Stimulated activated CD8-positive, alpha-beta memory T cell treated with anti-CD3 and anti-CD28 coated beads, Interleukin-12 subunit alpha, Interleukin-12 subunit beta, amount 100 ng/mL, for 1 hour (primary cell): ENCODE measurements around the gene SPATA13.
"Not testable (repeated sequence)": the region's sequence is repeated elsewhere in the genome, so short reads cannot be mapped to it uniquely, and the experiment has no call there.

Experiments
- DNase-seq: peaks from one replicate; pipeline ENCODE4 v3.0.0-alpha.2; 2020; ENCODE audit warnings: low read depth

Gene SPATA13

GRCh38 chr13:24280720-24281119, 120.2 kb downstream of the SPATA13 start:
- DNase-seq = no peak

DNA sequence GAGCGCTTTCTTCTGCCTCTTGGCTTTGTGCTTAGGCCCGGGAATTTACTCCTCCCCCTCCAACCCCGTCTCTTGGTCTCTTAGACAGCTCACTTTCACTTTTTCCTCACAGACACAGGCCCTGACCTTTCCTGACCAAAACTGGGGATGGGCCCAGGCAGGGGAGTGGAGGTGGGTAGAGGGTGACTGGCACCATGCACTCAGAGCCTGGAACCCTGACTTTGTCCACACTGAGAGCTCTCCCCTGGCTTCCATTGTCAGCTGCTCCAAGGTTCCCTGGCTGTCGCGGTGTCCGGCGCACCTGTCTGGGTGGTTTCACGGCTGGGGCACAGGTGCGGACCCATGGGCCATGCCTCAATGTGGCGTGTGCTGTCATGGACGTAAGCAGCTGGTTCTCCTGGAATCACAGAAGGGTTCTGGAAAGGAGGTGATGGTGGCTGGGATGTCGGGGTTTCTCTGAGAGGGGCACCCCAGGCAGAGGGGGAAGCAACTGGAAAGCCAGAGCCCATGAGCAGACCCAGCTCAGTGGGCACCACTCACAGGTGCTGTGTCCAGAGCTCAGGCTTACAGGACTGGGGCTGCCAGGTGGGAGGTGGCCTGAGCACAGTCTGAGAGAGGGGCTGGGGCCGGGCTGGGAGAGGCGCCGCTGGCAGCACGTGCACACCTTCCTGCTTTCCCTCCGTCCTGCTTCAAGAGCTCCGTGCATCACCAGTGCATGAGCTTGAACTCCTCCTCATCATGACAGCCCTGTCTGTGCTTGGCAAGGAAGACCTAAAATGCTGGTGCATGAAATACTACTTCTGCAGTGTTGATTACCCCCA, 120.9 kb downstream of the SPATA13 start:
- no peak for DNase-seq

- no peak for DNase-seq
These were observed 121.7 kb downstream of the SPATA13 start for GRCh38 chr13:24282256-24282655.

DNA sequence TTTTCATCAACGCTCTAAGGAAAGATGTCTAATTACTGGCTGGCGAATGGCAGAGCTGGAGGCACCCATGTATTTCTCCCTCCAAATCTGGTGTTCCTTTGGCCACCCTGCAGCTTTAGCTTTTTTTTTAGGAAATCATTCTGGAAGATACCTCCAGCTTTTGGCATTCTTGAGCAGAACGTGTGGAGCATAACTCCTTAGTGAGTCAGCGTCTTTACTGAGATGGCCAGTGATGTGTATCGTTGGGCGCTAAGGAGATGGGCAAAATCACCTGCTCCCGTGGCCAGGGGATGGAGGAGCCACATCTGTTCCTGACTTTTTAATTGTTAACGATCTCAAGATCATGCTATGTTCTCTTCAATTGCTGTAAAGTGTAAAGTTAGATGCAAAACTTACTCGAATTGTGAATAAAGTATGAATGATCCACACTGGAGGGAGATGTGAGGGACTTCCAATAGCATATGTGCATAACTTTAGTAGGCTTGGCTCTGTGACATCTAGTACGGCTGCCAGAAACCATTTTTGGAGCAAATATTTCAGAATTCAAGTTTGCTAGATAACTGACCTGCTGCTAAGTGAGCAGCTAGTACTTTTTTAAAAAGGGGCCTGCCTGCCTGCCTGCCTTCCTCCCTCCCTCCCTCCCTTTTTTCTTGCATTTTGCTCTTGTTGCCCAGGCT, 124.5 kb downstream of the SPATA13 start:
- no peak for DNase-seq

- no peak for DNase-seq
These were observed 126.1 kb downstream of the SPATA13 start for GRCh38 chr13:24286624-24287023.

GRCh38 chr13:24287748-24288287, 127.3 kb downstream of the SPATA13 start:
- DNase-seq = no peak

DNA sequence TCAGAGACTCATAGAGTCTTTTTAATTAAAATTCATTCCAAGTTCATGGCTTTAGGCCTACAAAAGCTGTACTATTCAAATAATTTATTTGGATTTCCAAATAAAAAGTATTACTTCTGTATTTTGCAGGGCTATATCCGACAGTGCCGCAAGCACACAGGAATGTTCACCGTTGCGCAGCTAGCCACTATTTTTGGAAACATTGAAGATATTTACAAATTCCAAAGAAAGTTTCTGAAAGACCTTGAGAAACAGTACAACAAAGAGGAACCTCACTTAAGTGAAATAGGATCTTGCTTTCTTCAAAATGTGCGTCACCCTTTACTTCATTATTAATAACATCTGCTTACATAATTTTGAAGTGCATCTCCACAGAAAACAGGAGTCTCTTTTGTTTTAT, 128.3 kb downstream of the SPATA13 start:
- no peak for DNase-seq

DNA sequence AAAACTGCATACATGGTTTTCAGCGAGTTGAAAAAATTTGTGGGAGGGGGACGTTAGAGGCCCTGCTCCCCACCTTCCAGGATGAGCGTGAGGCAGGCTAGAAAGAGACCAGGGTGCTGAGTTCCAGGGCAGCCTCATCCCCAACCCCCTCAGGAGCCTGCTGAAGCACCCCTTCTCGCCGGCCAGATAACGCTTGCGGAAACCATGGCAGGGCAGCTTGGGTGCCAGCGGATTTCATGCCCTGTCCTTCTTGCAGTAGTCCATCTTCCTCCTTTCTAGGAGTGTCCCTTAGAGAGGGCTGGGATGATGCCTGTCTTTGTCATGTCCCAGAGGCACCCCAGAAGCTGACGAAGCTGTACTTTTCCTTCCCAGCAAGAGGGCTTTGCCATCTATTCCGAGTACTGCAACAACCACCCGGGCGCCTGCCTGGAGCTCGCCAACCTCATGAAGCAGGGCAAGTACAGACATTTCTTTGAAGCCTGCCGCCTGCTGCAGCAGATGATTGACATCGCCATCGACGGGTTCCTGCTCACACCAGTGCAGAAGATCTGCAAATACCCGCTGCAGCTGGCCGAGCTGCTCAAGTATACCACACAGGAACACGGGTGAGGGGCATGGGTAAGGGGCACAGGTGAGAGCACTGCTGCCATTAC, 129.9 kb downstream of the SPATA13 start:
- DNase-seq = no peak

DNA sequence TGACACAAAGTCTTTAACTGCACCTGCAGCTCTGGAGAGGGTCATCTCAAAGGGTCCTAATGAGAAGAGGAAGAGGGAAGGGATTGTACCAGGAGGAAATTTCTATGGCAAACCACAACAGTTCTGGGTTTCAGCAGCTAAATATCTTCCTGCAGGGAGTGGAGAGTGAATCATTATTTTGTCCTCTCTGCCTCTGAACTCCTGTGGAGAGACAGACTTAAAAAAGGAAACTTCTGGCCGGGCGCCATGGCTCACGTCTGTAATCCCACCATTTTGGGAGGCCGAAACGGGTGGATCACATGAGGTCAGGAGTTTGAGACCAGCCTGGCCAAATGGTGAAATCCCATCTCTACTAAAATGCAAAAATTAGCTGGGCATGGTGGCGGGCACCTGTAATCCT, 132.0 kb downstream of the SPATA13 start:
- no peak for DNase-seq

- DNase-seq = no peak
These were observed 133.2 kb downstream of the SPATA13 start for GRCh38 chr13:24293746-24294145.

DNA sequence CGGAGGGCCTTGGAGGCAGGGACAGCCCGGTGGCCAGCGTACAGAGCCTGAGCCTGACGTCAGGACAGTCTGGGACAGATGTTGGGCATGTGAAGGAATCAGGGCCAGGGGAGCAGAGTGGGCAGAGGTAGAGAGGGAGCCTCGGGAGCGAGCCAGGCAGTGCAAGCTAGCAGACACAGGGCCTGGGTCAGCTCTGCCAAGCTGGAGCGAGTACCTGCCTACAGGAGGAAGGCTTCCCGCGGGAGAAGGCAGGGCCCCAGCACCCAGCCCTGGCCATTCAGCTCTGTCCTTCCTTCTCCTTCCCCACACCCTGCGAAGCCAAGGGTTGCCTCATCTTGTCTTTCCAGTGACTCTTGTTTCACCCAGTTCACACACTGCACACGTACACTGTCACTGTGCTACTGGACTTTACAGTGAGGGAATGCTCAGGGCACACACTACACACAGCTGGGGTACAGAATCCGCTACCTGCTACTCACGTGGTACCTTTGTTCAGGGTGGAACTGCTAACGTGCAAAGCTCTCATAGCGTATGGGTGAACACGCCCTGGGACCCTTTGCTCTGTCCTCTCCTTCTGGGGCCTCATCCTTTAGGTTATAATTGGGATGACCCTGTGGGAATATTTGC, 139.1 kb downstream of the SPATA13 start:
- DNase-seq = no peak

GRCh38 chr13:24301434-24301833, 140.9 kb downstream of the SPATA13 start:
- no peak for DNase-seq

DNA sequence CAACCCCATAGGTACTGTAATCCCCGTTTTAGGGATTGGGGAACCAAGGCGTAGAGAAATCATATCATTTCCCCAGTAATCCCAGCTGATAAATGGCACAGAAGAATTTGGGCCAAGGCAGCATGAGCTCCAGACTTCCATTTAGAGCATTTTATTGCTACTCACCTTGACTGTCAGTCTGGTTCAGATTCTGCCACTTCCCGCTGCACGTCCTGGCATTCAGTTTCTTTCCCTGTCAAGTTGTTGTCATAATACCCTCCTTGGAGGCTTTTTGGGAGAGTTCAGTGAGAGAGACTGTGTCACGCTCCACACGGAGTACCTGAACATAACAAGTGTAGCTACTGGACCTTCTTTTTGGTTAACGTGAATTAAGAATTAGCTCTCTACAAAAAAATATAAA, 141.4 kb downstream of the SPATA13 start:
- DNase-seq = no peak

DNA sequence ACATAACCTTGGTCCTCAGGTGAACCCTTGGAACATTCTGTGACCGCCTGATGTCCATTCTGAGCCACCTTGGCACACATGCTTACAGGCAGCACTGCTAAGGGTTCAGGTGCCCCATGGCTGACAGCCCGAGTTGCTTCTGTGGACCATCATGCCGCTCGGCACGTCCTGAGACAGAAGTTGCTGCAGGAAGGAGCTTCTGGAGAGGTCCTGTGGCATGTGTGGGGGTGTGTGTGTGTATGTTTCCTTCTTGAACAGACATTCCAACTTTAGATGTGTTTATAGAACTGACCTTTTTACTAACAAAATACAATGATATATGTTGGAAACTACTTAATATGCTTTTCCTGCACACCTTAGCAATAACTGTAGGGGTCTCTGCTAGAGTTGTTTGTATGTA, 144.1 kb downstream of the SPATA13 start:
- DNase-seq = no peak

- DNase-seq = no peak
These were observed 146.1 kb downstream of the SPATA13 start for GRCh38 chr13:24306632-24307031.

- no peak for DNase-seq
These were observed 146.9 kb downstream of the SPATA13 start for GRCh38 chr13:24307211-24308067.

DNA sequence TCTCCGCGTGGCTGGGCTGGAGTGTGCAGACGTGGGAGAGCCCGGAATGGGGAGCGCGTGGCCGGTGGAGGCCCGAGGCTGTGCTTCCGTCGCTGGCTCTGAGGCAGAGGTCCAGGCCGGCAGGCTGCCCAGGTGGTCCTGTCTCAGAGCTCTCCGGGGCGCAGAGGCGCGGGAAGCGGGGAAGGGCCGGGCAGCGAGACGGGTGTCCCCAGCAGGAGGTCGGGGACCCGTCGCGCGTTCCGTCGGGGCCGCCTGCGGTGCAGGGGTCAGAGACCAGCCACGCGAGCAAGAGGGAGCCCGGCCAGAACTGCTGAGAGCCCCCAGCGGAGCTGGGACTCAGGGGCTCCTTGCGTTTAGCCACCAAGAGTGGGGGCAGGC, 147.5 kb downstream of the SPATA13 start:
- DNase-seq = no peak

DNA sequence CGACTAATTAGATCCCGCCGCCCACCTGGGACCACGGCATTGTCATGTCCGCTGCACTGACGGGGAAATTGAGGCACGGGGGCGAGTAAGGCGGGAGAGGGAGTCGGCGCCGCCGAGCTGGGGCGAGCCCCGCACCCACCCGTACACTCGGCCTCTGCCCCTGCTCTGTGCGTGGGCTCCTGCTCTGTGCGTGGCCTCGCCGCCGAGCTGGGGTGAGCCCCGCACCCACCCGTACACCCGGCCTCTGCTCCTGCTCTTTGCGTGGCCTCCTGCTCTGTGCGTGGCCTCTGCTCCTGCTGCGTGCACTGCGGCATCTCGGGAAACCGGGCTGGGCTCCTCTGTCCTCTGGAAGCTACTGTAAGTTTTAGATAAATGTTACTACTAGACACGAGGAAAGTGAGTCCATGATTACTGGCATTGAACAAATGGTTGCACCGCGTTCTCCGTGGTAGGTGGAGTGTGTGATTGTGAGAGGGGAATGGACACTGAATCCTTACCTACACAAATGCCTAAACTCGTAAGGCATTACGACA, 148.0 kb downstream of the SPATA13 start:
- DNase-seq = no peak

DNA sequence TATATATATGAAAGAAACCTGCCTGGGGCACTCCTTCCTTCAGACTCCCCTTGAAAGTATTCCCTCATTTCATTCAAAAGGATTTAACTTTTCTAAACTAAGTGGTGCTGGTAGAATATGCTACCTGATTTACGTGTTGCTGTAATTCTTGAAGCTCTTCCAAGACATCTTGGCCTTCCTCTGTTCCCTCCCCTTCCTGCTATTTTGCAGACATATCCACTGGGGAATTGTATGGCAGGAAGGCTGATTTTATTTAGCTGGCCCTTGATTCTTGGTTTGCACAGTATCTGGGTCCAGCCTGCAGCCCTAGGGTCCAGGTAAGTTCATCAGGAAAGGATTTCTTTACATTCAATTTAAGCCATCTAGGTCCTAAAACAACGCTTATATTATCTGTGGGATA, 148.8 kb downstream of the SPATA13 start, which contains the start of gene C1QTNF9:
Gene C1QTNF9 (plus strand): TSS at position 281 of the 400 bp plus-strand sequence. CDS start 6,424 bp downstream, outside the sequence.
- not testable (repeated sequence) for DNase-seq

DNA sequence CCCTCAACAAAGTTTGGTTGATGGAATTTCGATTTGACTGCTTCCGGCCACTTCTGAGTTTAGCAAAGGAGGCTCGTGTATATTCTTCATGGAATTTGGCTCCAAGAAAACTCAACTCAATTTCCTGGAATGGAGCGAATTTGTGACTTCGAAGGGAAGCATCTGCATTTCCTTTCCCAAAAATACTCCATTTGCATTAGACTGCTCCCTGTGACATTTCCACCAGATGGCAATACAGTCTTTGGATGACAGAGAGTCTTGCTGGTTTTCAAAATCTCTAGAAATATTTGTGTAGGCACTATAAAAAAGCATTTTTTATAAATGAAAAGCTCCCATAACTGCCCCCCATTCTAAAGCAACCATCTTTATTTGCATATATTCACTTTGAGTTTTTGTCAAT, 152.9 kb downstream of the SPATA13 start:
- no peak for DNase-seq

- DNase-seq = not testable (repeated sequence)
These were observed 157.3 kb downstream of the SPATA13 start for GRCh38 chr13:24317835-24318234.
